GM12892 (cell line): Measurements from ENCODE around the gene EPHB2.

Experiments
- POLR2A ChIP-seq: IDR thresholded peaks from 2 replicates; pipeline ENCODE4 v1.6.1; 2011; ENCODE audit warnings: low read depth, low read length, control low read depth
- POLR2AphosphoS5 ChIP-seq: IDR thresholded peaks from 2 replicates; pipeline ENCODE4 v1.6.1; 2011; ENCODE audit warnings: low read depth, low read length, control low read depth
- TAF1 ChIP-seq: IDR thresholded peaks from 2 replicates; pipeline ENCODE4 v1.6.1; 2011; ENCODE audit warnings: low read depth, mild to moderate bottlenecking, control low read depth, low read length, borderline replicate concordance

GRCh38 chr1:22953057-22953739 lies 242.6 kb downstream of the EPHB2 start:
- TF ChIP-seq POLR2A (no peak), POLR2AphosphoS5 (no peak), TAF1 (no peak)
